Neural crest cell (in vitro differentiated cells): ENCODE measurements around the gene DMRTB1. TPM values are rescaled to one million over a fixed set of nuclear protein-coding genes. Genes with fewer than 3 reads are reported as not detected.

Experiments
- DNase-seq: peaks from one replicate; pipeline ENCODE4 v3.0.0; 2021; ENCODE audit warnings: low read depth, mixed read lengths, low spot score
- H3K27ac Mint-ChIP-seq: one replicate; pipeline ENCODE4 v1.8.0; 2021; ENCODE audit warnings: mild to moderate bottlenecking, mixed read lengths; ENCODE audit not compliant: unreplicated experiment
- H3K27me3 Mint-ChIP-seq: 2 replicates; pipeline ENCODE4 v1.8.0; 2021; ENCODE audit warnings: low read depth, mild to moderate bottlenecking, mixed read lengths
- H3K36me3 Mint-ChIP-seq: 2 replicates; pipeline ENCODE4 v1.8.0; 2021; ENCODE audit warnings: low read depth, mild to moderate bottlenecking, mixed read lengths
- H3K4me1 Mint-ChIP-seq: 2 replicates; pipeline ENCODE4 v1.8.0; 2021; ENCODE audit warnings: mixed read lengths
- H3K4me3 Mint-ChIP-seq: one replicate; pipeline ENCODE4 v1.8.0; 2021; ENCODE audit warnings: mild to moderate bottlenecking, mixed read lengths
- H3K9me3 Mint-ChIP-seq: 2 replicates; pipeline ENCODE4 v1.8.0; 2021; ENCODE audit warnings: mixed read lengths
- CTCF ChIP-seq: fragments of 200-600 bp; sonication (generic); conservative IDR thresholded peaks from 2 replicates; pipeline ENCODE4 v1.5.0; 2021; ENCODE audit warnings: antibody characterized with exemption, mild to moderate bottlenecking
- long read RNA-seq: library from polyadenylated mRNA; unstranded; transcript quantifications from one replicate; pipeline ENCODE4 v2.0.0, GENCODE V29; 2020
- total RNA-seq: library from RNA; stranded (reverse); gene quantifications from 2 replicates; pipeline ENCODE4 v1.2.1, GENCODE V29; 2021

The DMRTB1 gene
- not detected in 2 replicates for total RNA-seq
- long read RNA-seq = 0 reads

GRCh38 chr1:53459321-53460175 lies at the start of gene DMRTB1:
Gene DMRTB1, plus strand, starts transcription at chr1:53459399. Its CDS starts 55 bp downstream, at chr1:53459454.
- Mint-ChIP-seq H3K27me3 (no peaks in the 10 kb centered on the region), H3K36me3 (no peaks in the 10 kb centered on the region), H3K4me1 (no peaks in the 10 kb centered on the region), H3K27ac (no peak within 1 kb of the TSS), H3K4me3 (no peak within 1 kb of the TSS), H3K9me3 (no peaks in the 10 kb centered on the region)
- no peak for DNase-seq
- no peak for TF ChIP-seq CTCF

- Mint-ChIP-seq H3K36me3 (no peaks in the 10 kb centered on the region), H3K4me1 (peaks cover 33% of the 10 kb centered on the region), H3K27me3 (peaks cover 6% of the 10 kb centered on the region), H3K27ac (peak overlapping the region; percentile 10), H3K4me3 (no peak overlapping the region), H3K9me3 (no peaks in the 10 kb centered on the region)
- DNase-seq = no peak
- no peak for TF ChIP-seq CTCF
These were observed 49.5 kb upstream of the DMRTB1 start for GRCh38 chr1:53409695-53410094.

GRCh38 chr1:53410100-53410541 lies 49.1 kb upstream of the DMRTB1 start:
- TF ChIP-seq CTCF = no peak
- Mint-ChIP-seq H3K27ac (peak overlapping the region; percentile 58), H3K4me1 (peaks cover 33% of the 10 kb centered on the region), H3K9me3 (no peaks in the 10 kb centered on the region), H3K27me3 (peaks cover 6% of the 10 kb centered on the region), H3K4me3 (peak overlapping the region; percentile 61), H3K36me3 (no peaks in the 10 kb centered on the region)
- DNase-seq = peak; percentile 39

GRCh38 chr1:53410701-53411100 lies 48.5 kb upstream of the DMRTB1 start:
- peaks cover 33% of the 10 kb centered on the region for H3K4me1 Mint-ChIP-seq
- H3K4me3 Mint-ChIP-seq = no peak overlapping the region
- peaks cover 6% of the 10 kb centered on the region for H3K27me3 Mint-ChIP-seq
- H3K9me3 Mint-ChIP-seq = no peaks in the 10 kb centered on the region
- no peaks in the 10 kb centered on the region for H3K36me3 Mint-ChIP-seq
- no peak for TF ChIP-seq CTCF
- H3K27ac Mint-ChIP-seq = no peak overlapping the region
- DNase-seq = no peak

- Mint-ChIP-seq H3K4me3 (no peak overlapping the region), H3K9me3 (no peaks in the 10 kb centered on the region)
These were observed 47.6 kb upstream of the DMRTB1 start for GRCh38 chr1:53411541-53412152.

More at GRCh38 chr1:53411541-53412152, 47.6 kb upstream of the DMRTB1 start:
- no peak overlapping the region for H3K27ac Mint-ChIP-seq
- H3K36me3 Mint-ChIP-seq = no peaks in the 10 kb centered on the region
- TF ChIP-seq CTCF = no peak
- H3K27me3 Mint-ChIP-seq = peaks cover 6% of the 10 kb centered on the region
- peaks cover 39% of the 10 kb centered on the region for H3K4me1 Mint-ChIP-seq
- DNase-seq = no peak
